SK-N-SH (cell line): ENCODE results near the gene DLG1.

ENCODE experiments used
- CHD2 ChIP-seq: fragments of 150-350 bp; IDR thresholded peaks from 2 replicates; pipeline ENCODE4 v1.6.1; 2018; ENCODE audit warnings: low read length; ENCODE audit not compliant: partially characterized antibody
- EP300 ChIP-seq, 2 experiments: IDR thresholded peaks; 2 replicates each; pipeline versions ENCODE4 v1.4.0 to v1.6.1; 2012; ENCODE audit warnings: borderline replicate concordance in 1 of 2, low read depth in 1 of 2, low read length in 1 of 2
- EZH2phosphoT487 ChIP-seq: fragments of 200-600 bp; sonication (generic); IDR thresholded peaks from 2 replicates; pipeline ENCODE4 v1.6.1; 2017; ENCODE audit warnings: low read depth, mixed run types, mild to moderate bottlenecking, antibody characterized with exemption, moderate library complexity, borderline replicate concordance
- GATA2 ChIP-seq: sonication (generic); formaldehyde crosslinking; IDR thresholded peaks from 2 replicates; pipeline ENCODE4 v1.5.0; 2020; ENCODE audit warnings: mild to moderate bottlenecking, missing genetic modification reagents
- MXI1 ChIP-seq: IDR thresholded peaks from 2 replicates; pipeline ENCODE4 v1.6.1; 2012; ENCODE audit warnings: mild to moderate bottlenecking, low read depth, low read length, improper control_type of control experiment
- NRF1 ChIP-seq: IDR thresholded peaks from 2 replicates; pipeline ENCODE4 v1.6.1; 2012; ENCODE audit warnings: low read depth, mild to moderate bottlenecking, low read length
- RXRA ChIP-seq: IDR thresholded peaks from 2 replicates; pipeline ENCODE4 v1.4.0; 2012; ENCODE audit warnings: low read depth, mild to moderate bottlenecking, borderline replicate concordance
- SIN3A ChIP-seq: IDR thresholded peaks from 2 replicates; pipeline ENCODE4 v1.6.1; 2012; ENCODE audit warnings: low read depth, mild to moderate bottlenecking, low read length, moderate library complexity, borderline replicate concordance
- SMC3 ChIP-seq: IDR thresholded peaks from 2 replicates; pipeline ENCODE4 v1.6.1; 2012; ENCODE audit warnings: low read depth, low read length, improper control_type of control experiment
- TAF1 ChIP-seq: IDR thresholded peaks from 2 replicates; pipeline ENCODE4 v1.6.1; 2012; ENCODE audit warnings: low read depth, mild to moderate bottlenecking, low read length, moderate library complexity, borderline replicate concordance
- TEAD4 ChIP-seq: IDR thresholded peaks from 2 replicates; pipeline ENCODE4 v1.4.0; 2012; ENCODE audit warnings: mild to moderate bottlenecking, borderline replicate concordance; ENCODE audit not compliant: insufficient read depth
- TF ChIP-seq, protein P1 (sequence below): fragments of 200-600 bp; sonication (generic); IDR thresholded peaks from 2 replicates; pipeline ENCODE4 v1.6.1; 2017; ENCODE audit warnings: antibody characterized with exemption, mild to moderate bottlenecking, moderate library complexity
- TF ChIP-seq, protein P2 (sequence below): IDR thresholded peaks from 2 replicates; pipeline ENCODE4 v1.6.1; 2012; ENCODE audit warnings: mild to moderate bottlenecking, low read depth, low read length, moderate library complexity
- TF ChIP-seq, protein P3 (sequence below): IDR thresholded peaks from 2 replicates; pipeline ENCODE4; 2012

DNA sequence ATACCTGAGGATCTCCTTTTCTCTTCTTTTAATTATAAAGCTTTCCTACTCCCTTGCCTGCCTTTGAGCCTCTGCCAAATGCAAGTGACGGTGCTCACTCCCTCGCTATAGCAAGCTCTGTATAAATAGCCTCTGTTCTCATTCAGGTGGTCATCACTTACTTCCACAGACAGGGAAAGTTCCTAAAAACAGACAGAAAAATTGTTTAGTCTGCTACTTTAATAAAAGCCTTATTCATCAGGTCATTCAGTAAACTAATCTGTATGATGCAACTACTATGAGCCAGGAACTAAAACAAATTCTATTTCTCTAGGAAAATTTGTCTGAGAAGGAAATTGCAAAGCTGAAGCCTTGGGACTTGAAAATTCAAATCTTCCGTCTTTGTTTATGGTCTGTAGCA lies 10.2 kb upstream of the DLG1 start:
- no peak for TF ChIP-seq TAF1
- TF ChIP-seq, protein P1, sequence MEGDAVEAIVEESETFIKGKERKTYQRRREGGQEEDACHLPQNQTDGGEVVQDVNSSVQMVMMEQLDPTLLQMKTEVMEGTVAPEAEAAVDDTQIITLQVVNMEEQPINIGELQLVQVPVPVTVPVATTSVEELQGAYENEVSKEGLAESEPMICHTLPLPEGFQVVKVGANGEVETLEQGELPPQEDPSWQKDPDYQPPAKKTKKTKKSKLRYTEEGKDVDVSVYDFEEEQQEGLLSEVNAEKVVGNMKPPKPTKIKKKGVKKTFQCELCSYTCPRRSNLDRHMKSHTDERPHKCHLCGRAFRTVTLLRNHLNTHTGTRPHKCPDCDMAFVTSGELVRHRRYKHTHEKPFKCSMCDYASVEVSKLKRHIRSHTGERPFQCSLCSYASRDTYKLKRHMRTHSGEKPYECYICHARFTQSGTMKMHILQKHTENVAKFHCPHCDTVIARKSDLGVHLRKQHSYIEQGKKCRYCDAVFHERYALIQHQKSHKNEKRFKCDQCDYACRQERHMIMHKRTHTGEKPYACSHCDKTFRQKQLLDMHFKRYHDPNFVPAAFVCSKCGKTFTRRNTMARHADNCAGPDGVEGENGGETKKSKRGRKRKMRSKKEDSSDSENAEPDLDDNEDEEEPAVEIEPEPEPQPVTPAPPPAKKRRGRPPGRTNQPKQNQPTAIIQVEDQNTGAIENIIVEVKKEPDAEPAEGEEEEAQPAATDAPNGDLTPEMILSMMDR: no peak
- TF ChIP-seq, protein P2, sequence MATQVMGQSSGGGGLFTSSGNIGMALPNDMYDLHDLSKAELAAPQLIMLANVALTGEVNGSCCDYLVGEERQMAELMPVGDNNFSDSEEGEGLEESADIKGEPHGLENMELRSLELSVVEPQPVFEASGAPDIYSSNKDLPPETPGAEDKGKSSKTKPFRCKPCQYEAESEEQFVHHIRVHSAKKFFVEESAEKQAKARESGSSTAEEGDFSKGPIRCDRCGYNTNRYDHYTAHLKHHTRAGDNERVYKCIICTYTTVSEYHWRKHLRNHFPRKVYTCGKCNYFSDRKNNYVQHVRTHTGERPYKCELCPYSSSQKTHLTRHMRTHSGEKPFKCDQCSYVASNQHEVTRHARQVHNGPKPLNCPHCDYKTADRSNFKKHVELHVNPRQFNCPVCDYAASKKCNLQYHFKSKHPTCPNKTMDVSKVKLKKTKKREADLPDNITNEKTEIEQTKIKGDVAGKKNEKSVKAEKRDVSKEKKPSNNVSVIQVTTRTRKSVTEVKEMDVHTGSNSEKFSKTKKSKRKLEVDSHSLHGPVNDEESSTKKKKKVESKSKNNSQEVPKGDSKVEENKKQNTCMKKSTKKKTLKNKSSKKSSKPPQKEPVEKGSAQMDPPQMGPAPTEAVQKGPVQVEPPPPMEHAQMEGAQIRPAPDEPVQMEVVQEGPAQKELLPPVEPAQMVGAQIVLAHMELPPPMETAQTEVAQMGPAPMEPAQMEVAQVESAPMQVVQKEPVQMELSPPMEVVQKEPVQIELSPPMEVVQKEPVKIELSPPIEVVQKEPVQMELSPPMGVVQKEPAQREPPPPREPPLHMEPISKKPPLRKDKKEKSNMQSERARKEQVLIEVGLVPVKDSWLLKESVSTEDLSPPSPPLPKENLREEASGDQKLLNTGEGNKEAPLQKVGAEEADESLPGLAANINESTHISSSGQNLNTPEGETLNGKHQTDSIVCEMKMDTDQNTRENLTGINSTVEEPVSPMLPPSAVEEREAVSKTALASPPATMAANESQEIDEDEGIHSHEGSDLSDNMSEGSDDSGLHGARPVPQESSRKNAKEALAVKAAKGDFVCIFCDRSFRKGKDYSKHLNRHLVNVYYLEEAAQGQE: no peak
- no peak for TF ChIP-seq EP300 (IDR thresholded peaks at IDR 0.05; ENCODE audit: borderline replicate concordance in 1 of 2, low read depth in 1 of 2, low read length in 1 of 2)
- TF ChIP-seq EZH2phosphoT487: no peak
- TF ChIP-seq CHD2: no peak
- no peak for TF ChIP-seq RXRA
- no peak for TF ChIP-seq GATA2 (CRISPR knock-in tag)
- TF ChIP-seq TEAD4: no peak
- TF ChIP-seq NRF1: no peak
- TF ChIP-seq, protein P3, sequence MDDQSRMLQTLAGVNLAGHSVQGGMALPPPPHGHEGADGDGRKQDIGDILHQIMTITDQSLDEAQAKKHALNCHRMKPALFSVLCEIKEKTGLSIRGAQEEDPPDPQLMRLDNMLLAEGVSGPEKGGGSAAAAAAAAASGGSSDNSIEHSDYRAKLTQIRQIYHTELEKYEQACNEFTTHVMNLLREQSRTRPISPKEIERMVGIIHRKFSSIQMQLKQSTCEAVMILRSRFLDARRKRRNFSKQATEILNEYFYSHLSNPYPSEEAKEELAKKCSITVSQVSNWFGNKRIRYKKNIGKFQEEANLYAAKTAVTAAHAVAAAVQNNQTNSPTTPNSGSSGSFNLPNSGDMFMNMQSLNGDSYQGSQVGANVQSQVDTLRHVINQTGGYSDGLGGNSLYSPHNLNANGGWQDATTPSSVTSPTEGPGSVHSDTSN: no peak
- TF ChIP-seq SIN3A: no peak
- no peak for TF ChIP-seq MXI1
- no peak for TF ChIP-seq SMC3
